ENCODE results near the gene GLRX5. TPM values are rescaled to one million over a fixed set of nuclear protein-coding genes. Genes with fewer than 3 reads are reported as not detected.

The GLRX5 gene
- total RNA-seq, 1 experiment from 2014 or later, result 62.2 TPM

- WGBS (ENCODE audit: extremely low coverage, insufficient read length, low lambda C conversion rate), result no CpG with 5 or more reads among the region's 3 CpGs
These were observed 47.2 kb upstream of the GLRX5 start for GRCh38 chr14:95487669-95488084.

More at GRCh38 chr14:95487669-95488084, 47.2 kb upstream of the GLRX5 start:
- H2BK20ac ChIP-seq (ENCODE audit: low read depth, low read length, poor library complexity, severe bottlenecking), result no peak overlapping the region
- H3T11ph ChIP-seq (ENCODE audit: low read length), result no peak overlapping the region
- no peak overlapping the region for H3K9ac ChIP-seq (ENCODE audit: extremely low read depth, insufficient read length, low read length)
- TF ChIP-seq CTCF (conservative IDR thresholded peaks at IDR 0.05), result no peak
- no peak overlapping the region for H3K4me2 ChIP-seq (ENCODE audit: insufficient read depth, insufficient read length, low read length)
- H4K91ac ChIP-seq (ENCODE audit: insufficient read length, low read depth, low read length), result no peak overlapping the region
- H3K23ac ChIP-seq (ENCODE audit: insufficient read length, low read depth, low read length), result no peak overlapping the region
- H4K20me1 ChIP-seq (ENCODE audit: control insufficient read depth, insufficient read depth, insufficient read length), result no peaks in the 10 kb centered on the region
- H4K8ac ChIP-seq (replicated peaks; ENCODE audit: insufficient read length, low read depth, low read length), result no peak overlapping the region
- Mint-ChIP-seq H3K27me3 (ENCODE audit: low read depth) (no peaks in the 10 kb centered on the region), H3K27ac (no peak overlapping the region), H3K4me1 (peaks cover 18 to 25% of the 10 kb centered on the region in 2 experiments), H3K9me3 (peaks cover 0 to 3% of the 10 kb centered on the region in 2 experiments; a peak in 1 of 5 replicates), H3K4me3 (no peak overlapping the region), H3K36me3 (ENCODE audit: insufficient read depth in 1 of 3, low read depth in 3 of 3) (no peaks in the 10 kb centered on the region)
- no peak overlapping the region for H2BK15ac ChIP-seq (ENCODE audit: low read depth, low read length)
- no peak overlapping the region for H3K4ac ChIP-seq (ENCODE audit: low read depth, low read length)
- H4K5ac ChIP-seq (ENCODE audit: insufficient read length, low read depth, low read length), result no peak overlapping the region
- H3K9me3 ChIP-seq (ENCODE audit: control insufficient read depth, low read depth, low read length), result no peaks in the 10 kb centered on the region
- H3K18ac ChIP-seq (ENCODE audit: insufficient read length, low read depth, low read length), result no peak overlapping the region
- no peak overlapping the region for H2AFZ ChIP-seq (ENCODE audit: low read length)
- no peak overlapping the region for H3K14ac ChIP-seq (ENCODE audit: insufficient read depth, low read length)
- H3K79me1 ChIP-seq (ENCODE audit: insufficient read depth, low read depth, low read length, poor library complexity, severe bottlenecking), result no peaks in the 10 kb centered on the region
- no peak overlapping the region for H3K27ac ChIP-seq (ENCODE audit: insufficient read length, low read depth, low read length)
- no peaks in the 10 kb centered on the region for H3K27me3 ChIP-seq (ENCODE audit: insufficient read depth, low read length)
- no peak overlapping the region for H3K56ac ChIP-seq (ENCODE audit: insufficient read length, low read depth, low read length)
- no peak overlapping the region for H2BK12ac ChIP-seq (ENCODE audit: insufficient read length, low read depth, low read length)
- no peak overlapping the region for H2BK120ac ChIP-seq (ENCODE audit: low read depth, low read length, poor library complexity, severe bottlenecking)
- no peak for DNase-seq
- H2BK5ac ChIP-seq (ENCODE audit: insufficient read length, low read length), result no peak overlapping the region
- H2AK5ac ChIP-seq (ENCODE audit: insufficient read length, low read length), result no peak overlapping the region
- no peaks in the 10 kb centered on the region for H3K23me2 ChIP-seq (ENCODE audit: insufficient read length, low read depth, low read length, poor library complexity, severe bottlenecking)
- no peaks in the 10 kb centered on the region for H3K79me2 ChIP-seq (ENCODE audit: insufficient read depth, low read length)
- no peaks in the 10 kb centered on the region for H3K4me1 ChIP-seq (ENCODE audit: insufficient read depth, low read length)
